Measurements from ENCODE around the gene KANSL1L.

DNA sequence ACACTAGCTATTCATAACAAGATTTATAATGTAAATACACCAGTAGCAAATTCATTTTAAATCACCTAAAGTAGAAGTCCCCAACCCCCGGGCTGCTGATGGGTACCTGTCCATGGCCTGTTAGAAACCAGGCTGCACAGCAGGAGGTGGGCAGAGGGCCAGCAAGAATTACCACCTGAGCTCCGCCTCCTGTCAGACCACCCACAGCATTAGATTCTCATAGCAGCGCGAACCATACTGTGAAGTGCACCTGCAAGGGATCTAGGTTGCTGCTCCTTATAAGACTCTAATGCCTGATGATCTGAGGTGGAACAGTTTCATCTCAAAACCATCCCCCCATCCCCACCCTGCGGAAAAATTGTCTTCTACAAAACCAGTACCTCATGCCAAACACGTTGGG, 71.3 kb downstream of the KANSL1L start:
- TF ChIP-seq ZNF41 (CRISPR knock-in tag; conservative IDR thresholded peaks at IDR 0.05) (no peak), YY1 (IDR thresholded peaks at IDR 0.05; ENCODE audit: borderline replicate concordance in 1 of 3, control insufficient read depth in 1 of 3, extremely low read depth in 1 of 3, insufficient read depth in 3 of 3, insufficient read length in 1 of 3, insufficient replicate concordance in 2 of 3, low read depth in 1 of 3, low read length in 2 of 3) (no peak)

All from K562 (cell line).